ENCODE results near the gene P2RX7. TPM values are rescaled to one million over a fixed set of nuclear protein-coding genes. Genes with fewer than 3 reads are reported as not detected.
A peak's percentile ranks its signal among the peaks of the same experiment; 100 is the strongest.

The P2RX7 gene
- total and polyA plus RNA-seq, 7 donors = 0.07 to 1.3 (median 0.17) TPM

GRCh38 chr12:121188227-121188626 is 55.6 kb downstream of the P2RX7 start:
- H3K9me3 ChIP-seq = no peaks in the 10 kb centered on the region
- TF ChIP-seq, protein P1, sequence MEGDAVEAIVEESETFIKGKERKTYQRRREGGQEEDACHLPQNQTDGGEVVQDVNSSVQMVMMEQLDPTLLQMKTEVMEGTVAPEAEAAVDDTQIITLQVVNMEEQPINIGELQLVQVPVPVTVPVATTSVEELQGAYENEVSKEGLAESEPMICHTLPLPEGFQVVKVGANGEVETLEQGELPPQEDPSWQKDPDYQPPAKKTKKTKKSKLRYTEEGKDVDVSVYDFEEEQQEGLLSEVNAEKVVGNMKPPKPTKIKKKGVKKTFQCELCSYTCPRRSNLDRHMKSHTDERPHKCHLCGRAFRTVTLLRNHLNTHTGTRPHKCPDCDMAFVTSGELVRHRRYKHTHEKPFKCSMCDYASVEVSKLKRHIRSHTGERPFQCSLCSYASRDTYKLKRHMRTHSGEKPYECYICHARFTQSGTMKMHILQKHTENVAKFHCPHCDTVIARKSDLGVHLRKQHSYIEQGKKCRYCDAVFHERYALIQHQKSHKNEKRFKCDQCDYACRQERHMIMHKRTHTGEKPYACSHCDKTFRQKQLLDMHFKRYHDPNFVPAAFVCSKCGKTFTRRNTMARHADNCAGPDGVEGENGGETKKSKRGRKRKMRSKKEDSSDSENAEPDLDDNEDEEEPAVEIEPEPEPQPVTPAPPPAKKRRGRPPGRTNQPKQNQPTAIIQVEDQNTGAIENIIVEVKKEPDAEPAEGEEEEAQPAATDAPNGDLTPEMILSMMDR (IDR thresholded peaks at IDR 0.05) = no peak
- no peaks in the 10 kb centered on the region for H3K4me1 ChIP-seq
- no peaks in the 10 kb centered on the region for H3K36me3 ChIP-seq (ENCODE audit: insufficient read depth in 1 of 2, low read depth in 1 of 2)
- H3K27me3 ChIP-seq (ENCODE audit: insufficient read depth in 3 of 3, low read length in 2 of 3) = no peaks in the 10 kb centered on the region
- no peak overlapping the region for H3K4me3 ChIP-seq
- H3K27ac ChIP-seq = no peak overlapping the region
- DNase-seq (no peak), ATAC-seq (no peak)
- intact Hi-C loops (cut with DNase I) = no loop called here
- 96 to 99% (median 98%) methylated on average over 2 of the region's 2 CpGs for WGBS, 3 donors

DNA sequence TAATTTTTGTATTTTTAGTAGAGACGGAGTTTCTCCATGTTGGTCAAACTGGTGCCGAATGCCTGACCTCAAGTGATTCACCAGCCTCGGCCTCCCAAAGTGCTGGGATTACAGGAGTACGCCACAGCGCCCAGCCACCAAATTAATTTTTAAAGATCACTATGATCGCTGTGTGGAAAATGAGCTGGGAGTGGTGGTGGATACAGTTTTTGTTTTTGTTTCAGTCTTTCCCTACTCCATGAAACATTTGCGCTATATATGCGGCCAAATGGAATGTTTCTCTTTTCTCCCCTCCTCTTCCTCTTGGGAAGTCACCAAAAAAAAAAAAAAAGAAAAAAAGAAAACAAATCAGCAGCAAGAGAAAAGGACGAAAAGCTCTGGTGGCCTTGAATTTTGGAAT is 56.5 kb downstream of the P2RX7 start:
- Histone ChIP-seq H3K4me3 (no peak overlapping the region), H3K9me3 (no peaks in the 10 kb centered on the region), H3K27me3 (ENCODE audit: insufficient read depth in 3 of 3, low read length in 2 of 3) (peaks cover 0 to 2% (median 0%) of the 10 kb centered on the region in 3 donors), H3K4me1 (no peaks in the 10 kb centered on the region), H3K36me3 (ENCODE audit: insufficient read depth in 1 of 2, low read depth in 1 of 2) (no peaks in the 10 kb centered on the region), H3K27ac (no peak overlapping the region)
- DNase-seq (no peak), ATAC-seq (no peak)
- 91 to 94% (median 94%) methylated on average over 9 of the region's 9 CpGs for WGBS, 3 donors
- TF ChIP-seq, protein P1 (IDR thresholded peaks at IDR 0.05) = no peak
- intact Hi-C loops (cut with DNase I) = no loop called here

- intact Hi-C loops (cut with DNase I) = no loop called here
- no peak overlapping the region for H3K4me3 ChIP-seq
Observed at GRCh38 chr12:121189619-121190155, 57.0 kb downstream of the P2RX7 start.

DNA sequence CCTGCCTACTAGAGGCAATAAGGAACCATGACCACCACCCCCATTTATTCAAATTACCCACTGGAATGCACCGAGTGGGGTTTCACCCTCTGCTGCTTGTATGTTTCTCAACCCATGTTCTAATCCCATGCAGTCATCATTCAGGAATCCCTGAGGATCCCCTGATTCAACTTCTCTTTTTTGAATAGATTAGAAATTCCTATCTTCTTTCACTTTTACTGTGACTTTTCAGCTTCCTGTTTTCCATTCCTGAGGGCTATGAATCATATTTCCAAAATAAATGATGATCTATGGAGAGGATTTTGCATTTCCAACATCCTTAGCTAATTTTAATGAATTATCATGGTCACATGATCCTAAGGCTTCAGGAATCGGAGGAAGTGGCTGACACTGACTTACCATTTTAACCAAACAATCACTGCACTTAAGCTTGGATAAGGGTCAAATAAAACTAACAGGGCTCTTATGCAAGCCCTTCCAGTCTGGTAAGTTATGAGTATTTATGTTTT is 57.9 kb downstream of the P2RX7 start:
- H3K4me3 ChIP-seq = no peak overlapping the region
- no peaks in the 10 kb centered on the region for H3K36me3 ChIP-seq (ENCODE audit: insufficient read depth in 1 of 2, low read depth in 1 of 2)
- intact Hi-C loops (cut with DNase I) = no loop called here
- peak overlapping the region; percentile 3 for H3K27ac ChIP-seq
- 22 to 50% (median 26%) methylated on average over 2 of the region's 2 CpGs for WGBS, 3 donors
- H3K9me3 ChIP-seq = no peaks in the 10 kb centered on the region
- TF ChIP-seq, protein P1 (IDR thresholded peaks at IDR 0.05) = no peak
- no peaks in the 10 kb centered on the region for H3K4me1 ChIP-seq
- H3K27me3 ChIP-seq (ENCODE audit: insufficient read depth in 3 of 3, low read length in 2 of 3) = peaks cover 0 to 2% (median 0%) of the 10 kb centered on the region in 3 donors
- no peak for DNase-seq
- ATAC-seq = peak in 1 of 4 donors; percentile 16

More at GRCh38 chr12:121189619-121190155, 57.0 kb downstream of the P2RX7 start:
- Histone ChIP-seq H3K9me3 (no peaks in the 10 kb centered on the region), H3K36me3 (ENCODE audit: insufficient read depth in 1 of 2, low read depth in 1 of 2) (no peaks in the 10 kb centered on the region), H3K4me1 (no peaks in the 10 kb centered on the region), H3K27ac (no peak overlapping the region), H3K27me3 (ENCODE audit: insufficient read depth in 3 of 3, low read length in 2 of 3) (peaks cover 0 to 2% (median 0%) of the 10 kb centered on the region in 3 donors)
- TF ChIP-seq, protein P1 (IDR thresholded peaks at IDR 0.05) = no peak
- ATAC-seq = no peak
- WGBS, 3 donors = 80 to 83% (median 81%) methylated on average over 9 of the region's 9 CpGs
- no peak for DNase-seq

DNA sequence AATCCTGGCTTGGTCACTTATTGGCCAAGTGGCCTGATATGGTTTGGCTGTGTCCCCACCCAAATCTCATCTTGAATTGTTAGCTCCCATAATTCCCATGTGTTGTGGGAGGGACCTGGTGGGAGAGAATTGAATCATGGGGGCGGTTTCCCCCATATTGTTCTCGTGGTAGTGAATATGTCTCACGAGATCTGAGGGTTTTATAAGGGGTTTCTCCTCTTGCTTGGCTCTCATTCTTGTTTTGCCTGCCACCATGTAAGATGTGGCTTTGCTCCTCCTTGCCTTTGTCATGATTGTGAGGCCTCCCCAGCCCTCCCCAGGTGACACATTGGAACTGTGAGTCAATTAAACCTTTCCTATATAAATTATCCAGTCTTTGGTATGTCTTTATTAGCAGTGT is 58.5 kb downstream of the P2RX7 start:
- intact Hi-C loops (cut with DNase I) = no loop called here
- Histone ChIP-seq H3K27ac (peak overlapping the region; percentile 3), H3K4me3 (no peak overlapping the region), H3K9me3 (no peaks in the 10 kb centered on the region), H3K4me1 (no peaks in the 10 kb centered on the region), H3K36me3 (ENCODE audit: insufficient read depth in 1 of 2, low read depth in 1 of 2) (no peaks in the 10 kb centered on the region), H3K27me3 (ENCODE audit: insufficient read depth in 3 of 3, low read length in 2 of 3) (peaks cover 0 to 2% (median 0%) of the 10 kb centered on the region in 3 donors)
- 75 to 94% (median 90%) methylated on average over 3 of the region's 3 CpGs for WGBS, 3 donors
- DNase-seq (no peak), ATAC-seq (no peak)
- TF ChIP-seq, protein P1 (IDR thresholded peaks at IDR 0.05) = no peak
